Measurements from ENCODE around the gene ISM1.
"Not testable (repeated sequence)": the region's sequence is repeated elsewhere in the genome, so short reads cannot be mapped to it uniquely, and the experiment has no call there.

Gene ISM1

DNA sequence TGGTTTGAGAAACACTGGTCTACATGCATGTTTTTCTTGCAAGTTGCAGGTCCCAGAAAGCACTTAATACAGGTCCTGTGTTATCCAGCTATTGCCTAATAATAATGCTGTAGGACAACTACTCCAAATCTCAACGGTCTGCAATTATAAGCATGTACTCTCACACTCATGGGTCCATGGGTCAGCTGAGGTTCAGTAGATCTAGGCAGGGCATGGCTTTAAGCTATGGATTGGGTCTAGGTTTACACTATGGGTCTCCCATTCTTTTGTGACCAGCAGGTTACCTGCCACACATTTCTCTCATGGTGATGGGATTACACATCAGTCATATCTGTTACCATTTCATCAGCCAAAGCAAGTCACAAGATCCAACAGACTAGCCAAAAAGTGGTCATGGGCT lies 13.9 kb downstream of the ISM1 start:
- TF ChIP-seq YY1 (IDR thresholded peaks at IDR 0.05; ENCODE audit: insufficient read depth, insufficient read length) (no peak), ZNF274 (IDR thresholded peaks at IDR 0.05; ENCODE audit: low read depth, low read length) (no peak), SUZ12 (IDR thresholded peaks at IDR 0.05; ENCODE audit: extremely low read depth, insufficient read depth, insufficient read length) (no peak)
- Histone ChIP-seq H3K9me3 (ENCODE audit: insufficient read depth, low read length) (no peaks in the 10 kb centered on the region), H3K4me1 (ENCODE audit: insufficient read depth, insufficient read length) (no peaks in the 10 kb centered on the region), H3K27me3 (ENCODE audit: insufficient read depth, insufficient read length) (no peaks in the 10 kb centered on the region), H3K9ac (ENCODE audit: insufficient read length, low read depth) (no peak overlapping the region), H3K36me3 (ENCODE audit: insufficient read depth, insufficient read length, low read length) (no peaks in the 10 kb centered on the region), H3K4me3 (ENCODE audit: insufficient read length, low read depth) (no peak overlapping the region)
- DNase-seq (ENCODE audit: low read depth, low spot score) = no peak

- H3K4me3 ChIP-seq (ENCODE audit: insufficient read length, low read depth); H3K27me3 ChIP-seq (ENCODE audit: insufficient read depth, insufficient read length); H3K9ac ChIP-seq (ENCODE audit: insufficient read length, low read depth); H3K4me1 ChIP-seq (ENCODE audit: insufficient read depth, insufficient read length); H3K9me3 ChIP-seq (ENCODE audit: insufficient read depth, low read length); H3K36me3 ChIP-seq (ENCODE audit: insufficient read depth, insufficient read length, low read length); DNase-seq (ENCODE audit: low read depth, low spot score): not testable (repeated sequence)
Measured at GRCh38 chr20:13236360-13236759, 15.3 kb downstream of the ISM1 start.

DNA sequence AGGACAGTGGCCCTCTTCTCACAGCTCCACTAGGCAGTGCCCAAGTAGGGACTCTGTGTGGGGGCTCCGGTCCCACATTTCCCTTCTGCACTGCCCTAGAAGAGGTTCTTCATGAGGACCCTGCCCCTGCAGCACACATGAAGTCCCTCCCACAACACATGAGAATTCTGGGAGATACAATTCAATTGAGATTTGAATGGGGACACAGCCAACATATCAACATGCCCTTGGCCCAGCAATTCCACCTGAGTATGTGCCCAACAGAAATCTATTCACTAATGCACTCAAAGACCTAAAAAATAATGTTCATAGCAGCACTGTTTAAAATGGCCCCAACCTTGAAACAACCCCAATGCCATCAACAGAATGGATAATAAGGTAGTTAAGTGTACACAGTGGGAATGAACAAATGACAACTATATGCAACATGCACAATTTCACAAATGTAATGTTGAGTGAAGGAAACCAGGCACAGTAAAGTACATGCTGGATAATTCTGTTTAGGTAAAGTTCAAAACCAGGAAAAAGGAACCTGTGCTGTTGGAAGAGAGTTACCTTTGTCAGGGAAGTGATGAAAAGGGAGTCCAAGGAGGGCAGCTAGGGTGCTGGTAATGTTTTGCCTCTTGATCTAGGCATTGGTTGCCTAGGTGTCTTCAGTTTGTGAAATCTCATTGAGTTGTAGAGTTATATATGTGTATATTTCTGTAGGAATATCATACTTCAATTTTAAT lies 16.1 kb downstream of the ISM1 start:
- Histone ChIP-seq H3K9me3 (ENCODE audit: insufficient read depth, low read length) (no peaks in the 10 kb centered on the region), H3K4me1 (ENCODE audit: insufficient read depth, insufficient read length) (no peaks in the 10 kb centered on the region)
- DNase-seq (ENCODE audit: low read depth, low spot score) = no peak

GRCh38 chr20:13238001-13238653 lies 17.1 kb downstream of the ISM1 start:
- Histone ChIP-seq H3K9me3 (ENCODE audit: insufficient read depth, low read length) (no peaks in the 10 kb centered on the region), H3K36me3 (ENCODE audit: insufficient read depth, insufficient read length, low read length) (no peaks in the 10 kb centered on the region), H3K27me3 (ENCODE audit: insufficient read depth, insufficient read length) (no peaks in the 10 kb centered on the region), H3K4me1 (ENCODE audit: insufficient read depth, insufficient read length) (no peaks in the 10 kb centered on the region), H3K9ac (ENCODE audit: insufficient read length, low read depth) (no peak overlapping the region), H3K4me3 (ENCODE audit: insufficient read length, low read depth) (no peak overlapping the region)
- TF ChIP-seq ZNF274 (IDR thresholded peaks at IDR 0.05; ENCODE audit: low read depth, low read length) (no peak), SUZ12 (IDR thresholded peaks at IDR 0.05; ENCODE audit: extremely low read depth, insufficient read depth, insufficient read length) (no peak), YY1 (IDR thresholded peaks at IDR 0.05; ENCODE audit: insufficient read depth, insufficient read length) (no peak)
- no peak for DNase-seq (ENCODE audit: low read depth, low spot score)

More for the DNA sequence above, 16.1 kb downstream of the ISM1 start:
- Histone ChIP-seq H3K36me3 (ENCODE audit: insufficient read depth, insufficient read length, low read length) (no peaks in the 10 kb centered on the region), H3K27me3 (ENCODE audit: insufficient read depth, insufficient read length) (no peaks in the 10 kb centered on the region), H3K4me3 (ENCODE audit: insufficient read length, low read depth) (no peak overlapping the region), H3K9ac (ENCODE audit: insufficient read length, low read depth) (no peak overlapping the region)
- TF ChIP-seq YY1 (IDR thresholded peaks at IDR 0.05; ENCODE audit: insufficient read depth, insufficient read length) (no peak), SUZ12 (IDR thresholded peaks at IDR 0.05; ENCODE audit: extremely low read depth, insufficient read depth, insufficient read length) (no peak), ZNF274 (IDR thresholded peaks at IDR 0.05; ENCODE audit: low read depth, low read length) (no peak)

GRCh38 chr20:13243826-13244376 lies 22.8 kb downstream of the ISM1 start:
- H3K27me3 ChIP-seq (ENCODE audit: insufficient read depth, insufficient read length) = no peaks in the 10 kb centered on the region
- H3K4me3 ChIP-seq (ENCODE audit: insufficient read length, low read depth) = no peak overlapping the region
- H3K36me3 ChIP-seq (ENCODE audit: insufficient read depth, insufficient read length, low read length) = no peaks in the 10 kb centered on the region
- no peak for DNase-seq (ENCODE audit: low read depth, low spot score)
- no peak for TF ChIP-seq ZNF274 (IDR thresholded peaks at IDR 0.05; ENCODE audit: low read depth, low read length)
- TF ChIP-seq YY1 (IDR thresholded peaks at IDR 0.05; ENCODE audit: insufficient read depth, insufficient read length) = no peak
- no peak overlapping the region for H3K9ac ChIP-seq (ENCODE audit: insufficient read length, low read depth)
- H3K9me3 ChIP-seq (ENCODE audit: insufficient read depth, low read length) = no peaks in the 10 kb centered on the region
- no peaks in the 10 kb centered on the region for H3K4me1 ChIP-seq (ENCODE audit: insufficient read depth, insufficient read length)

- Histone ChIP-seq H3K36me3 (ENCODE audit: insufficient read depth, insufficient read length, low read length) (no peaks in the 10 kb centered on the region), H3K4me3 (ENCODE audit: insufficient read length, low read depth) (no peak overlapping the region), H3K4me1 (ENCODE audit: insufficient read depth, insufficient read length) (no peaks in the 10 kb centered on the region), H3K27me3 (ENCODE audit: insufficient read depth, insufficient read length) (no peaks in the 10 kb centered on the region), H3K9ac (ENCODE audit: insufficient read length, low read depth) (no peak overlapping the region), H3K9me3 (ENCODE audit: insufficient read depth, low read length) (no peaks in the 10 kb centered on the region)
- no peak for DNase-seq (ENCODE audit: low read depth, low spot score)
- no peak for TF ChIP-seq YY1 (IDR thresholded peaks at IDR 0.05; ENCODE audit: insufficient read depth, insufficient read length)
- TF ChIP-seq SUZ12 (IDR thresholded peaks at IDR 0.05; ENCODE audit: extremely low read depth, insufficient read depth, insufficient read length) = no peak
- TF ChIP-seq ZNF274 (IDR thresholded peaks at IDR 0.05; ENCODE audit: low read depth, low read length) = no peak
Measured at GRCh38 chr20:13245250-13245723, 24.2 kb downstream of the ISM1 start.

DNA sequence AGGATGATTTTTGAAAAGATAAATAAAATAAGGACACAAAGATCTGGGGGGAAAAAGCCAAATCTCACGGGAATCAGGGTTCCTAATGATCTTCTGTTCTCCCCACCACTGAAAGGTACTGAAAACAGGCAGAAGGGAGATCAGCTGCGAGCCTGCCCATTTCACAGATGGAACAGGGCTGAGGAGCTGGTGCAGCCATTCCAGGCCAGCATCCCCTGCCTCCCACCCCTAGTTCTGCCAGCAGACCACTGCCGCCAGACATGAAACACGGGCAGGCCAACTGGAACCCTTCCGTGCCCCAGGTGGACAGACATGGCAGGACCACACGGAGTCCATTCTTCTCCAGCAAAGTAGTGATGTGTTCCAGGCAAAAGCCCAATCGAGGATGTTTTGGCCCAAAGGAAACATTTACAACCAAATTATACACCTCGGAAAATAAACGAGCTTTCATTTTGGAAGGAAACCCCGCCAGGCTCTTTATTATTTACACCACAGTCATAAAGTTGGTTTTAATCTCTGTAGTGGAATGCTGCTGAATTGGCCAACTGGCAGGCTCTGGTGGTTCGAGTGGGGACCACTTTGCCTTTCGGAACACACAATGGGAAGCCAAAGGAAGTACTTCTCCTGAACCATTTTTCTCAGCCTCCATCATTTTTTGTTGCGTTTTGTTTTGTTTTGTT lies 28.2 kb downstream of the ISM1 start:
- no peak overlapping the region for H3K9ac ChIP-seq (ENCODE audit: insufficient read length, low read depth)
- DNase-seq (ENCODE audit: low read depth, low spot score) = no peak

More for the DNA sequence above, 28.2 kb downstream of the ISM1 start:
- no peaks in the 10 kb centered on the region for H3K4me1 ChIP-seq (ENCODE audit: insufficient read depth, insufficient read length)
- no peaks in the 10 kb centered on the region for H3K36me3 ChIP-seq (ENCODE audit: insufficient read depth, insufficient read length, low read length)
- no peak for TF ChIP-seq YY1 (IDR thresholded peaks at IDR 0.05; ENCODE audit: insufficient read depth, insufficient read length)
- TF ChIP-seq ZNF274 (IDR thresholded peaks at IDR 0.05; ENCODE audit: low read depth, low read length) = no peak
- no peak for TF ChIP-seq SUZ12 (IDR thresholded peaks at IDR 0.05; ENCODE audit: extremely low read depth, insufficient read depth, insufficient read length)
- H3K27me3 ChIP-seq (ENCODE audit: insufficient read depth, insufficient read length) = no peaks in the 10 kb centered on the region
- no peak overlapping the region for H3K4me3 ChIP-seq (ENCODE audit: insufficient read length, low read depth)
- H3K9me3 ChIP-seq (ENCODE audit: insufficient read depth, low read length) = peaks cover 5% of the 10 kb centered on the region; the same call in 1 of the 2 replicates
